HEK293 (cell line): Measurements from ENCODE around the gene MTX1.

ENCODE experiments used
- BCL11A ChIP-seq: fragments of 450-650 bp; formaldehyde crosslinking; IDR thresholded peaks from 2 replicates; pipeline ENCODE4 v1.5.1; 2016; ENCODE audit warnings: low read depth, missing biosample characterization, missing genetic modification characterization
- GFI1B ChIP-seq: fragments of 450-650 bp; formaldehyde crosslinking; IDR thresholded peaks from 2 replicates; pipeline ENCODE4 v1.5.1; 2016; ENCODE audit warnings: missing biosample characterization, missing genetic modification characterization
- GLIS1 ChIP-seq: fragments of 450-650 bp; formaldehyde crosslinking; IDR thresholded peaks from 2 replicates; pipeline ENCODE4 v1.5.1; 2016; ENCODE audit warnings: missing biosample characterization, missing genetic modification characterization
- IKZF3 ChIP-seq: fragments of 450-650 bp; IDR thresholded peaks from 2 replicates; pipeline ENCODE4 v1.5.0; 2018; ENCODE audit warnings: missing biosample characterization, mild to moderate bottlenecking, missing genetic modification characterization, moderate library complexity
- KLF1 ChIP-seq: fragments of 450-650 bp; formaldehyde crosslinking; IDR thresholded peaks from 2 replicates; pipeline ENCODE4 v1.5.1; 2016; ENCODE audit warnings: missing biosample characterization, missing genetic modification characterization
- KLF7 ChIP-seq: fragments of 450-650 bp; formaldehyde crosslinking; IDR thresholded peaks from 2 replicates; pipeline ENCODE4 v1.5.1; 2016; ENCODE audit warnings: missing biosample characterization, missing genetic modification characterization, borderline replicate concordance
- SP3 ChIP-seq: fragments of 450-650 bp; formaldehyde crosslinking; IDR thresholded peaks from 2 replicates; pipeline ENCODE4 v1.5.1; 2016; ENCODE audit warnings: missing biosample characterization, missing genetic modification characterization
- SP7 ChIP-seq: fragments of 450-650 bp; formaldehyde crosslinking; IDR thresholded peaks from 2 replicates; pipeline ENCODE4 v1.5.1; 2016; ENCODE audit warnings: missing biosample characterization, missing genetic modification characterization
- TCF7L2 ChIP-seq: IDR thresholded peaks from 2 replicates; pipeline ENCODE4 v1.6.1; 2011; ENCODE audit warnings: low read depth, mild to moderate bottlenecking, inconsistent platforms, low read length, moderate library complexity, borderline replicate concordance
- ZBTB17 ChIP-seq: fragments of 450-650 bp; formaldehyde crosslinking; IDR thresholded peaks from 2 replicates; pipeline ENCODE4 v1.5.1; 2016; ENCODE audit warnings: missing biosample characterization, missing genetic modification characterization
- ZEB2 ChIP-seq: fragments of 450-650 bp; formaldehyde crosslinking; IDR thresholded peaks from 2 replicates; pipeline ENCODE4 v1.5.1; 2016; ENCODE audit warnings: missing biosample characterization, missing genetic modification characterization
- ZNF133 ChIP-seq: fragments of 450-650 bp; formaldehyde crosslinking; IDR thresholded peaks from 2 replicates; pipeline ENCODE4 v1.5.1; 2016; ENCODE audit warnings: missing biosample characterization, missing genetic modification characterization
- ZNF174 ChIP-seq: fragments of 450-650 bp; formaldehyde crosslinking; IDR thresholded peaks from 2 replicates; pipeline ENCODE4 v1.5.0; 2017; ENCODE audit warnings: missing biosample characterization, mild to moderate bottlenecking, missing genetic modification characterization
- ZNF221 ChIP-seq: fragments of 450-650 bp; formaldehyde crosslinking; IDR thresholded peaks from 2 replicates; pipeline ENCODE4 v1.5.1; 2017; ENCODE audit warnings: missing biosample characterization, missing genetic modification characterization, borderline replicate concordance
- ZNF223 ChIP-seq: fragments of 450-650 bp; formaldehyde crosslinking; IDR thresholded peaks from 2 replicates; pipeline ENCODE4 v1.5.1; 2016; ENCODE audit warnings: missing biosample characterization, missing genetic modification characterization
- ZNF23 ChIP-seq: fragments of 450-650 bp; formaldehyde crosslinking; IDR thresholded peaks from 2 replicates; pipeline ENCODE4 v1.5.1; 2016; ENCODE audit warnings: missing biosample characterization, missing genetic modification characterization, borderline replicate concordance
- ZNF302 ChIP-seq: fragments of 450-650 bp; formaldehyde crosslinking; IDR thresholded peaks from 2 replicates; pipeline ENCODE4 v1.5.1; 2016; ENCODE audit warnings: missing biosample characterization, missing genetic modification characterization, low read depth
- ZNF311 ChIP-seq: fragments of 450-650 bp; formaldehyde crosslinking; IDR thresholded peaks from 2 replicates; pipeline ENCODE4 v1.5.1; 2017; ENCODE audit warnings: missing biosample characterization, missing genetic modification characterization, borderline replicate concordance
- ZNF324 ChIP-seq: fragments of 450-650 bp; formaldehyde crosslinking; IDR thresholded peaks from 2 replicates; pipeline ENCODE4 v1.5.1; 2016; ENCODE audit warnings: missing biosample characterization, missing genetic modification characterization
- ZNF416 ChIP-seq: fragments of 450-650 bp; formaldehyde crosslinking; IDR thresholded peaks from 2 replicates; pipeline ENCODE4 v1.5.1; 2016; ENCODE audit warnings: missing biosample characterization, missing genetic modification characterization
- ZNF473 ChIP-seq: fragments of 450-650 bp; formaldehyde crosslinking; IDR thresholded peaks from 2 replicates; pipeline ENCODE4 v1.5.1; 2017; ENCODE audit warnings: missing biosample characterization, missing genetic modification characterization
- ZNF544 ChIP-seq: fragments of 450-650 bp; formaldehyde crosslinking; IDR thresholded peaks from 2 replicates; pipeline ENCODE4 v1.5.0; 2017; ENCODE audit warnings: missing biosample characterization, missing genetic modification characterization
- ZNF610 ChIP-seq: fragments of 450-650 bp; formaldehyde crosslinking; IDR thresholded peaks from 2 replicates; pipeline ENCODE4 v1.5.1; 2016; ENCODE audit warnings: missing biosample characterization, missing genetic modification characterization, borderline replicate concordance
- ZNF624 ChIP-seq: fragments of 450-650 bp; formaldehyde crosslinking; IDR thresholded peaks from 2 replicates; pipeline ENCODE4 v1.5.1; 2017; ENCODE audit warnings: missing biosample characterization, missing genetic modification characterization
- ZNF664 ChIP-seq: fragments of 450-650 bp; formaldehyde crosslinking; IDR thresholded peaks from 2 replicates; pipeline ENCODE4 v1.5.1; 2016; ENCODE audit warnings: missing biosample characterization, missing genetic modification characterization
- ZNF747 ChIP-seq: fragments of 450-650 bp; formaldehyde crosslinking; IDR thresholded peaks from 2 replicates; pipeline ENCODE4 v1.5.1; 2016; ENCODE audit warnings: missing biosample characterization, missing genetic modification characterization
- ZNF785 ChIP-seq: fragments of 450-650 bp; formaldehyde crosslinking; IDR thresholded peaks from 2 replicates; pipeline ENCODE4 v1.5.1; 2016; ENCODE audit warnings: missing biosample characterization, missing genetic modification characterization
- ZNF792 ChIP-seq: fragments of 450-650 bp; formaldehyde crosslinking; IDR thresholded peaks from 2 replicates; pipeline ENCODE4 v1.5.1; 2016; ENCODE audit warnings: missing biosample characterization, missing genetic modification characterization
- ZSCAN30 ChIP-seq: fragments of 450-650 bp; IDR thresholded peaks from 2 replicates; pipeline ENCODE4 v1.5.1; 2018; ENCODE audit warnings: missing biosample characterization, mild to moderate bottlenecking, missing genetic modification characterization, moderate library complexity
- TF ChIP-seq, protein P1 (sequence below): fragments of 450-650 bp; formaldehyde crosslinking; IDR thresholded peaks from 2 replicates; pipeline ENCODE4 v1.5.1; 2016; ENCODE audit warnings: missing biosample characterization, missing genetic modification characterization, low read depth
- TF ChIP-seq, protein P2 (sequence below): fragments of 450-650 bp; formaldehyde crosslinking; IDR thresholded peaks from 2 replicates; pipeline ENCODE4 v1.5.1; 2016; ENCODE audit warnings: missing biosample characterization, missing genetic modification characterization
- TF ChIP-seq, protein P3 (sequence below): fragments of 450-650 bp; formaldehyde crosslinking; IDR thresholded peaks from 2 replicates; pipeline ENCODE4 v1.5.1; 2016; ENCODE audit warnings: missing biosample characterization, missing genetic modification characterization
- TF ChIP-seq, protein P4 (sequence below): fragments of 450-650 bp; formaldehyde crosslinking; IDR thresholded peaks from 2 replicates; pipeline ENCODE4 v1.5.1; 2017; ENCODE audit warnings: missing biosample characterization, missing genetic modification characterization
- TF ChIP-seq, protein P5 (sequence below): fragments of 450-650 bp; formaldehyde crosslinking; IDR thresholded peaks from 2 replicates; pipeline ENCODE4 v1.5.1; 2016; ENCODE audit warnings: missing biosample characterization, missing genetic modification characterization

Gene MTX1

DNA sequence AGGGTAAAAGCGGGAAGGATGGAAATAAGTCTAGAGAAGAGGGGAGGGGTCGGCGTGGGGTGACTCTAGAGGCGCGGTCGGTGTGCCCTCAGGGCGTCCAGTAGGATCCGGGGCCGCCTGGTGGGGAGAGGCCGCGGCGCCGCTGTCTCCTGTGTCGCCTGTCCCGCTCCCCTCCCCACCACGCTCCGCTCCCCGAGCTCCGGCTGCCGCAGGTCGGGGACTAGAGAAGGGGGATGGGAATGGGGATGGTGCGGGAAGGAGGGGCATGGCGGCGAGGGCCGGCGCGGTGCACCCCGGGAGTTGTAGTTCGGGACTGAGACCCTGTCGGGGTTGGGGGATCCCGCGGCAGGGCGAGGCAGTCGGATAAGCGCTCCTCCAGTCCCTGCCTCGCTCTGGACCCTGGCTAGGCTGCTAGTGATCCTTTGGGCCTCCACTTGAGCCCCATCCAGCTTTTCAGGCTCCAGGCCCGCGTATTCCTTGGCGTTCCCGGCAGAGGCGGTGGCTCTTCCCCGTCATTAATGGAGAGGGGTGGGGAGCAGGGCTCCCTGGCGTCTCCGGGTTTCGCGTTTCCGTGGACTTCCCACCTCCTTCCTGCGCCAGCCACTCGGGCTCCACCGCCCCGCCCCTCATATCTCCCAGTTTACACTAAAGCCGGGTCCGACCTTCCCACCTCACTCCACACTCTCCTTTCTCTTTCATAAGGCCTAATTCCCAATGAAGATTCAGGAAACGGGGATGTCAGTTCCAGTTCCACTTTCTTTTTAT is 46.9 kb downstream of the MTX1 start, which contains the start of gene ENTREP3 (continued):
- TF ChIP-seq GFI1B (tag by site-specific recombination) = no peak
- TF ChIP-seq SP3 (tag by site-specific recombination) = peak; percentile 88
- TF ChIP-seq ZNF223 (tag by site-specific recombination) = peak; percentile 70; the same call in 1 of the 2 replicates
- TF ChIP-seq, protein P1, sequence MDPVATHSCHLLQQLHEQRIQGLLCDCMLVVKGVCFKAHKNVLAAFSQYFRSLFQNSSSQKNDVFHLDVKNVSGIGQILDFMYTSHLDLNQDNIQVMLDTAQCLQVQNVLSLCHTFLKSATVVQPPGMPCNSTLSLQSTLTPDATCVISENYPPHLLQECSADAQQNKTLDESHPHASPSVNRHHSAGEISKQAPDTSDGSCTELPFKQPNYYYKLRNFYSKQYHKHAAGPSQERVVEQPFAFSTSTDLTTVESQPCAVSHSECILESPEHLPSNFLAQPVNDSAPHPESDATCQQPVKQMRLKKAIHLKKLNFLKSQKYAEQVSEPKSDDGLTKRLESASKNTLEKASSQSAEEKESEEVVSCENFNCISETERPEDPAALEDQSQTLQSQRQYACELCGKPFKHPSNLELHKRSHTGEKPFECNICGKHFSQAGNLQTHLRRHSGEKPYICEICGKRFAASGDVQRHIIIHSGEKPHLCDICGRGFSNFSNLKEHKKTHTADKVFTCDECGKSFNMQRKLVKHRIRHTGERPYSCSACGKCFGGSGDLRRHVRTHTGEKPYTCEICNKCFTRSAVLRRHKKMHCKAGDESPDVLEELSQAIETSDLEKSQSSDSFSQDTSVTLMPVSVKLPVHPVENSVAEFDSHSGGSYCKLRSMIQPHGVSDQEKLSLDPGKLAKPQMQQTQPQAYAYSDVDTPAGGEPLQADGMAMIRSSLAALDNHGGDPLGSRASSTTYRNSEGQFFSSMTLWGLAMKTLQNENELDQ = no peak
- 0 out of 2 replicates have a peak, but pooled peaks have one; percentile 60 for TF ChIP-seq KLF7
- TF ChIP-seq ZNF174 (tag by site-specific recombination) = no peak
- TF ChIP-seq ZNF664 (tag by site-specific recombination) = no peak
- TF ChIP-seq, protein P2, sequence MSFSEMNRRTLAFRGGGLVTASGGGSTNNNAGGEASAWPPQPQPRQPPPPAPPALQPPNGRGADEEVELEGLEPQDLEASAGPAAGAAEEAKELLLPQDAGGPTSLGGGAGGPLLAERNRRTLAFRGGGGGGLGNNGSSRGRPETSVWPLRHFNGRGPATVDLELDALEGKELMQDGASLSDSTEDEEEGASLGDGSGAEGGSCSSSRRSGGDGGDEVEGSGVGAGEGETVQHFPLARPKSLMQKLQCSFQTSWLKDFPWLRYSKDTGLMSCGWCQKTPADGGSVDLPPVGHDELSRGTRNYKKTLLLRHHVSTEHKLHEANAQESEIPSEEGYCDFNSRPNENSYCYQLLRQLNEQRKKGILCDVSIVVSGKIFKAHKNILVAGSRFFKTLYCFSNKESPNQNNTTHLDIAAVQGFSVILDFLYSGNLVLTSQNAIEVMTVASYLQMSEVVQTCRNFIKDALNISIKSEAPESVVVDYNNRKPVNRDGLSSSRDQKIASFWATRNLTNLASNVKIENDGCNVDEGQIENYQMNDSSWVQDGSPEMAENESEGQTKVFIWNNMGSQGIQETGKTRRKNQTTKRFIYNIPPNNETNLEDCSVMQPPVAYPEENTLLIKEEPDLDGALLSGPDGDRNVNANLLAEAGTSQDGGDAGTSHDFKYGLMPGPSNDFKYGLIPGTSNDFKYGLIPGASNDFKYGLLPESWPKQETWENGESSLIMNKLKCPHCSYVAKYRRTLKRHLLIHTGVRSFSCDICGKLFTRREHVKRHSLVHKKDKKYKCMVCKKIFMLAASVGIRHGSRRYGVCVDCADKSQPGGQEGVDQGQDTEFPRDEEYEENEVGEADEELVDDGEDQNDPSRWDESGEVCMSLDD (tag by site-specific recombination) = peak; percentile 77
- TF ChIP-seq, protein P3, sequence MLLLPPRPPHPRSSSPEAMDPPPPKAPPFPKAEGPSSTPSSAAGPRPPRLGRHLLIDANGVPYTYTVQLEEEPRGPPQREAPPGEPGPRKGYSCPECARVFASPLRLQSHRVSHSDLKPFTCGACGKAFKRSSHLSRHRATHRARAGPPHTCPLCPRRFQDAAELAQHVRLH (tag by site-specific recombination) = peak; percentile 9; the same call in 1 of the 2 replicates
- TF ChIP-seq ZBTB17 (tag by site-specific recombination) = peak; percentile 93
- TF ChIP-seq ZNF302 = no peak
- TF ChIP-seq ZNF785 (tag by site-specific recombination) = 0 out of 2 replicates have a peak, but pooled peaks have one; percentile 66
- TF ChIP-seq ZNF324 (tag by site-specific recombination) = peak; percentile 77; the same call in 1 of the 2 replicates
- TF ChIP-seq ZEB2 (tag by site-specific recombination) = peak; percentile 84
- no peak for TF ChIP-seq ZNF311 (tag by site-specific recombination)
- TF ChIP-seq ZNF624 (tag by site-specific recombination) = no peak
- no peak for TF ChIP-seq TCF7L2
- no peak for TF ChIP-seq ZNF221 (tag by site-specific recombination)
- TF ChIP-seq, protein P4, sequence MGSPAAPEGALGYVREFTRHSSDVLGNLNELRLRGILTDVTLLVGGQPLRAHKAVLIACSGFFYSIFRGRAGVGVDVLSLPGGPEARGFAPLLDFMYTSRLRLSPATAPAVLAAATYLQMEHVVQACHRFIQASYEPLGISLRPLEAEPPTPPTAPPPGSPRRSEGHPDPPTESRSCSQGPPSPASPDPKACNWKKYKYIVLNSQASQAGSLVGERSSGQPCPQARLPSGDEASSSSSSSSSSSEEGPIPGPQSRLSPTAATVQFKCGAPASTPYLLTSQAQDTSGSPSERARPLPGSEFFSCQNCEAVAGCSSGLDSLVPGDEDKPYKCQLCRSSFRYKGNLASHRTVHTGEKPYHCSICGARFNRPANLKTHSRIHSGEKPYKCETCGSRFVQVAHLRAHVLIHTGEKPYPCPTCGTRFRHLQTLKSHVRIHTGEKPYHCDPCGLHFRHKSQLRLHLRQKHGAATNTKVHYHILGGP (tag by site-specific recombination) = no peak
- TF ChIP-seq ZNF792 (tag by site-specific recombination) = no peak
- peak; percentile 75 for TF ChIP-seq IKZF3 (tag by site-specific recombination)
- TF ChIP-seq, protein P5, sequence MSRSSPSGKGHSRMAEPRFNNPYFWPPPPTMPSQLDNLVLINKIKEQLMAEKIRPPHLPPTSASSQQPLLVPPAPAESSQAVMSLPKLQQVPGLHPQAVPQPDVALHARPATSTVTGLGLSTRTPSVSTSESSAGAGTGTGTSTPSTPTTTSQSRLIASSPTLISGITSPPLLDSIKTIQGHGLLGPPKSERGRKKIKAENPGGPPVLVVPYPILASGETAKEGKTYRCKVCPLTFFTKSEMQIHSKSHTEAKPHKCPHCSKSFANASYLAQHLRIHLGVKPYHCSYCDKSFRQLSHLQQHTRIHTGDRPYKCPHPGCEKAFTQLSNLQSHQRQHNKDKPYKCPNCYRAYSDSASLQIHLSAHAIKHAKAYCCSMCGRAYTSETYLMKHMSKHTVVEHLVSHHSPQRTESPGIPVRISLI (tag by site-specific recombination) = no peak
- TF ChIP-seq BCL11A = no peak
- TF ChIP-seq GLIS1 = no peak; the same call in 1 of the 2 replicates
- peak; percentile 94 for TF ChIP-seq ZSCAN30 (tag by site-specific recombination)
- TF ChIP-seq KLF1 (tag by site-specific recombination) = peak; percentile 69
- TF ChIP-seq ZNF133 (tag by site-specific recombination) = no peak
- TF ChIP-seq ZNF610 = peak; percentile 93
- TF ChIP-seq ZNF473 (tag by site-specific recombination) = no peak
- no peak for TF ChIP-seq ZNF23 (tag by site-specific recombination)
- TF ChIP-seq ZNF416 (tag by site-specific recombination) = no peak
- TF ChIP-seq ZNF747 (tag by site-specific recombination) = no peak
- no peak for TF ChIP-seq ZNF544 (tag by site-specific recombination)
- peak; percentile 82 for TF ChIP-seq SP7 (tag by site-specific recombination)
